Neural crest cell (in vitro differentiated cells): ENCODE measurements around the gene EEPD1. TPM values are rescaled to one million over a fixed set of nuclear protein-coding genes. Genes with fewer than 3 reads are reported as not detected.

Experiments
- DNase-seq: peaks from one replicate; pipeline ENCODE4 v3.0.0; 2021; ENCODE audit warnings: low read depth, mixed read lengths, low spot score
- H3K27ac Mint-ChIP-seq: one replicate; pipeline ENCODE4 v1.8.0; 2021; ENCODE audit warnings: mild to moderate bottlenecking, mixed read lengths; ENCODE audit not compliant: unreplicated experiment
- H3K27me3 Mint-ChIP-seq: 2 replicates; pipeline ENCODE4 v1.8.0; 2021; ENCODE audit warnings: low read depth, mild to moderate bottlenecking, mixed read lengths
- H3K36me3 Mint-ChIP-seq: 2 replicates; pipeline ENCODE4 v1.8.0; 2021; ENCODE audit warnings: low read depth, mild to moderate bottlenecking, mixed read lengths
- H3K4me1 Mint-ChIP-seq: 2 replicates; pipeline ENCODE4 v1.8.0; 2021; ENCODE audit warnings: mixed read lengths
- H3K4me3 Mint-ChIP-seq: one replicate; pipeline ENCODE4 v1.8.0; 2021; ENCODE audit warnings: mild to moderate bottlenecking, mixed read lengths
- H3K9me3 Mint-ChIP-seq: 2 replicates; pipeline ENCODE4 v1.8.0; 2021; ENCODE audit warnings: mixed read lengths
- total RNA-seq: library from RNA; stranded (reverse); gene quantifications from 2 replicates; pipeline ENCODE4 v1.2.1, GENCODE V29; 2021
- TF ChIP-seq, protein P1 (sequence below): fragments of 200-600 bp; sonication (generic); conservative IDR thresholded peaks from 2 replicates; pipeline ENCODE4 v1.5.0; 2021; ENCODE audit warnings: antibody characterized with exemption, mild to moderate bottlenecking

EEPD1 gene
- total RNA-seq, 1 donor from 2014 or later: 5.5 TPM

DNA sequence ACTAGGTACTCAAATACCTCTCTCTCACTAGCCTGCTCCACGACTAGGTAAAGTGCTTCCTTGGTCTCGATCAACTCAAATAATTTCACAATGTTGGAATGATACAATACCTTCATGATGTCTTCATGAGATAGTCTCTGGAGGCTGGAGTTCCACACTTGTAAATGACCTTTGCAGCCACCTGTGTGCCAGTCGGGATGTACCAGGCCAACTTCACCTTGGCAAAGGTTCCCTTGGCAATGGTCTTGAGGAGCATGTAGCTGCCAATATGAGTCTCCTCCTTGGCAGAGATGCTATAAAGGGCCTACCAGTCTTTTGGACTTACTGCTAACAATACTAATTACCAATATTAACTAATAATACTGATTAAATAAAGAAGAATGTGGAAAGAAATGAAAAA lies 42.5 kb upstream of the EEPD1 start:
- TF ChIP-seq, protein P1, sequence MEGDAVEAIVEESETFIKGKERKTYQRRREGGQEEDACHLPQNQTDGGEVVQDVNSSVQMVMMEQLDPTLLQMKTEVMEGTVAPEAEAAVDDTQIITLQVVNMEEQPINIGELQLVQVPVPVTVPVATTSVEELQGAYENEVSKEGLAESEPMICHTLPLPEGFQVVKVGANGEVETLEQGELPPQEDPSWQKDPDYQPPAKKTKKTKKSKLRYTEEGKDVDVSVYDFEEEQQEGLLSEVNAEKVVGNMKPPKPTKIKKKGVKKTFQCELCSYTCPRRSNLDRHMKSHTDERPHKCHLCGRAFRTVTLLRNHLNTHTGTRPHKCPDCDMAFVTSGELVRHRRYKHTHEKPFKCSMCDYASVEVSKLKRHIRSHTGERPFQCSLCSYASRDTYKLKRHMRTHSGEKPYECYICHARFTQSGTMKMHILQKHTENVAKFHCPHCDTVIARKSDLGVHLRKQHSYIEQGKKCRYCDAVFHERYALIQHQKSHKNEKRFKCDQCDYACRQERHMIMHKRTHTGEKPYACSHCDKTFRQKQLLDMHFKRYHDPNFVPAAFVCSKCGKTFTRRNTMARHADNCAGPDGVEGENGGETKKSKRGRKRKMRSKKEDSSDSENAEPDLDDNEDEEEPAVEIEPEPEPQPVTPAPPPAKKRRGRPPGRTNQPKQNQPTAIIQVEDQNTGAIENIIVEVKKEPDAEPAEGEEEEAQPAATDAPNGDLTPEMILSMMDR: no peak
- H3K27ac Mint-ChIP-seq: no peak overlapping the region
- H3K27me3 Mint-ChIP-seq: peaks cover 2% of the 10 kb centered on the region
- no peak for DNase-seq
- no peaks in the 10 kb centered on the region for H3K4me1 Mint-ChIP-seq
- H3K4me3 Mint-ChIP-seq: no peak overlapping the region
- H3K36me3 Mint-ChIP-seq: no peaks in the 10 kb centered on the region
- H3K9me3 Mint-ChIP-seq: no peaks in the 10 kb centered on the region

DNA sequence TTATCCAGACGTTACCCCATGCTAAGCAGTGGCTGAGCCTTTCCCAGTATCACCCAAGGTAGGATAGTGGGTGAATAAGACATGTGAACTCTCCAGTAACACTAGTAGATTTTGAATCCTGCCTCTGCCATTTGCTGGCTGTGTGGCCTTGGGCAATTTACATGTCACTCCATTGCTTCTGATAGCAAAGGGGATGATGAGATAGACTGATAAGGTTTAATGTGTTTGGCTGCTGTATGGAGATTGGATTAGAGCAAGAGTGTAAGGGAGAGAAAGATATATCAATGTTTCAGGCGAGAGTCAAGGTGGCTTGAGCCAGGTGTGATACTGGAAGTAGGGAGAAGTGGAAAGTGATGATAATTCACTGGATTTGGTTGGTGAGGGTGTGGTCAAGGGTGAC lies 40.1 kb upstream of the EEPD1 start:
- H3K27me3 Mint-ChIP-seq: peaks cover 4% of the 10 kb centered on the region
- TF ChIP-seq, protein P1: no peak

DNA sequence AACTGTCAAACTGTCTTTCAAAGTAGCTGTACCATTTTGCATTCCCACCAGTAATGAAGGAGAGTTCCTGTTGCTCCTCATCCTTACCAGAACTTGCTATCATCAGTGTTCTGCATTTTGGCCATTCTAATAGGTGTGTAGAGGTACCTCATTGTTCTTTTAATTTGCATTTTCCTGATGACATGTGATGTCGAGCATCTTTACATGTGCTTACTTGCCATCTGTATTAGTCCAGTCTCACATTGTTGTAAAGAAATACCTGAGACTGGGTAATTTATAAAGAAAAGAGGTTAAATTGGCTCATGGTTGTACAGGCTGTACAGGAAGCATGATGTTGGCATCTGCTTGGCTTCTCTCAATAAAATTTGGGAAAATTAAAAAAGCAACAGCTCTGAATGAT lies 38.7 kb upstream of the EEPD1 start:
- no peak overlapping the region for H3K27ac Mint-ChIP-seq
- H3K9me3 Mint-ChIP-seq: no peaks in the 10 kb centered on the region
- no peak for DNase-seq
- no peak overlapping the region for H3K4me3 Mint-ChIP-seq
- TF ChIP-seq, protein P1: no peak
- H3K27me3 Mint-ChIP-seq: peaks cover 4% of the 10 kb centered on the region
- H3K36me3 Mint-ChIP-seq: no peaks in the 10 kb centered on the region
- H3K4me1 Mint-ChIP-seq: no peaks in the 10 kb centered on the region

More for the DNA sequence above, 40.1 kb upstream of the EEPD1 start:
- DNase-seq: no peak
- Mint-ChIP-seq H3K4me1 (no peaks in the 10 kb centered on the region), H3K4me3 (no peak overlapping the region), H3K9me3 (no peaks in the 10 kb centered on the region), H3K36me3 (no peaks in the 10 kb centered on the region), H3K27ac (no peak overlapping the region)

DNA sequence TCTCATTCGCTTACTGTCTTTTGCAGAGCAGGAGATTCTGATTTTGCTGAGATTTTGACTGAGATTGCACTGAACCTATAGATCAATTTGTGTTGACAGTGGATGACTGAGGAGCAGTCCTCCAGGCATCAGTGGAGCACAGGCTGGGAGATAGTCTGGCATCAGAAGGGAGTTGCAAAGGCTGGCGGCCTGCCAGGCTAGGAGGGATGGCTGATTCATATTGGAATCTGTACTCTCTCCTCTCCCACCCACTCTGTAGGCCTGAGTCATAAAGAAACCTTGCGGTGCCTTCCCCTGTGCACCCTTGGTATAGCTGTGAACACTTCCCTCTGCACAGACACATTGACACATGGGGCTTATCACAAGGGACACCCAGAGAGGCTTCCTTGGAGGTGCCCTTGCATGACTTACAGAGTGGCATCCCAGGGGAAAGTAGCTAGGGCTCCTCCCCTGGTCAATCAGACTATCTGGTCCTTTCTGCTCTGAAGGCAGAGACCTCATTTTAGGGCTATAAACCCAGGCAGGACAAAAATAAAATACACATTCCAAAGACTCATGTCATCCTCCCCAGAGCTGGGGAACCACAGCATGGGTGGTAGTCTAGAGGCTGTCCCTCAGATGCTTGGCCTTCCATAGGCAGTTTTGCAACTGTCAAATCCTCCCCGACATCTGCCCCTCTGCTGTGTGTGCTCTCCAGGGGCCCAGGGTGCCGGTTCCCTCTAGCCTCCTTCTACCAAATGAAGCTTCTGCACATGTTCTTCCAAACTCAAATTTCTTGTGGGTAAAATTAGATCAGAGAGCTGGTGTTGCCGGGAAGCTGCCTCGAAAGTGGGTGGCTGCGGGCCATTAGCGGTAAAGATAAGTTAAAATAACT lies 37.4 kb upstream of the EEPD1 start:
- Mint-ChIP-seq H3K9me3 (no peaks in the 10 kb centered on the region), H3K27ac (no peak overlapping the region), H3K27me3 (peaks cover 4% of the 10 kb centered on the region), H3K36me3 (no peaks in the 10 kb centered on the region), H3K4me1 (no peaks in the 10 kb centered on the region), H3K4me3 (no peak overlapping the region)
- no peak for DNase-seq
- TF ChIP-seq, protein P1: no peak

DNA sequence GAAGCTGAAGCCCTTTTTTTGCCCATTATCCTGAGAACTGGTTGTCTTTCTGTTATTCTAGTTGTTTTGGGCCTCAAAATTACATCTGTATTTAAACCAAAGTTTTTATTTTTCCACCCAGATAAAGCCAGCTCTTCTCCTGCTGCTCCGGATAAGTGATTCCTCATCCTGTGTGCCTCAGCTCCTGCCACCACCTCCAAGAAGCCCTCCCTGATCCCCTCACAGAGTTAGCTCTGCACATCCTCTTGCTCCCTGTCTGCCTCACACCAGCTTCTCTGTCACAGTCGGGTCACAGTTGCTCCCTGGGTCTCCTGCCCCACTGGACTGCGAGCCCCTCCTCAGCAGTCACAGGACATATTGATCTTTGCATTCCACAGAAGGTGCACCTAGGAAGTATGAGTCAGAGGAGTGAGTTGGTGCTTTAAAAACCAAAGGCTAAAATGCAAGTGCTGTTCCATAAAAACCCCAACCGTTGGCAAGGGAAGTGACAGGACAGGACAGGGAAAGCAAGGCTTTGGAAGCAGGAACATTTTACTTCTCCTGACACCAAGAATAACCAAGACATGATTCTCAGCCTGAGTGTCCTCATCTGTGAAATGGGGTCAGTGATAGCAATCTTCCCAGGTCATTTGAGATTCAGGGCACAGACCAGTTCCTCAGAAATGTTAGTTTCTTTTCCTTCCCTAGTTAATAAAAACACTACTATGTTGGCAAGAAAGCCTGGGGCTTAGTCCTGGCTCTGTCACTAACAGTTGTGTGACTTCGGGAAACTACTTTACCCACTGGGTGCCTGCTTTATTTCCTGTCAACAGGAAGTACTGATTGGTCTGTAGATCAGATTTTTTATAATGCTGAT lies 36.5 kb upstream of the EEPD1 start:
- Mint-ChIP-seq H3K27me3 (peaks cover 4% of the 10 kb centered on the region), H3K4me3 (no peak overlapping the region), H3K9me3 (peaks cover 5% of the 10 kb centered on the region), H3K4me1 (no peaks in the 10 kb centered on the region), H3K36me3 (peaks cover 6% of the 10 kb centered on the region), H3K27ac (no peak overlapping the region)
- no peak for DNase-seq
- TF ChIP-seq, protein P1: no peak
